GM12801 (cell line): ENCODE measurements around the gene ABCC8.

Source experiments
- CTCF ChIP-seq: IDR thresholded peaks from one replicate; pipeline ENCODE4 v1.5.1; 2011; ENCODE audit warnings: control low read depth; ENCODE audit not compliant: insufficient read length; ENCODE audit errors: extremely low read depth

ABCC8 gene

DNA sequence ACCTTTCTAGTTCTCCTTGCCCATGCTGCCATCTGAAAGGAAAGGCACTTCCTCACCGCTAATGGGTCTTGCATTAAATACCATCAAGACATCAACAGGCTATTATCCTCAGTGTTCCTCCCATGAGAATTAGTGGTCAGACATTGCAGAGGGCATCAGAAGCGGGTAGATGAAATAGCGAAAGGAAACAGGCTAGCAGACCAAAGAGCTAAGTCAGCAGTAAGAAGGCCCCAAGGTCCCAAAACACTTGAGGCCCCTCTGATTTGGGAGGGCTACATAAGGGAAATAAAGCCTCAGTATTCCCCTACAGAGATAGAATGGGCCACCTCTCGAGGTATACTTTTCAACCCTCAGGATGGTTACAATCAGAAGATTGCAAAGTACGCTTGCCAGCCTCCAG is 101.1 kb downstream of the ABCC8 start:
- TF ChIP-seq CTCF, result no peak

GRCh38 chr11:17371614-17372013 is 105.0 kb downstream of the ABCC8 start:
- no peak for TF ChIP-seq CTCF

- TF ChIP-seq CTCF, result no peak
These were observed 106.9 kb downstream of the ABCC8 start for GRCh38 chr11:17369684-17370243.

DNA sequence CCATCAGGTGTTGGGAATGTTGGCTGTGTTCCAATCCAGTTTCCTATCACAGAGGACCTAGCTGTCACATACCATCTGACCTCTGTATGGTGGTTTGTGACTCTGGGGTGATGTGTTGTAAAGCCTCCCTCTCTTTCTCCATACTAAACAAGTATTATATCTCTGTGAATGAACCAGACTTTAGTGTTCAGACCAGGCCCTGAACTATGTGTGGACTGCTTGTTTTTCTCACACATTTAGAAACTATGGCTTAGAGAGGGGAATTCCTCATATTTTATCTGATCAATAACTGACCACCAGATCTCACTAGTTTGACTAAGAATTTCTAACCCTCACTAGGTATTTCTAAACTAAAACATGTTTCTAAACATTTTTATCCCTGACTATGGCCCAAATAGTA is 107.6 kb downstream of the ABCC8 start:
- no peak for TF ChIP-seq CTCF

- no peak for TF ChIP-seq CTCF
These were observed 108.1 kb downstream of the ABCC8 start for GRCh38 chr11:17368551-17368950.

DNA sequence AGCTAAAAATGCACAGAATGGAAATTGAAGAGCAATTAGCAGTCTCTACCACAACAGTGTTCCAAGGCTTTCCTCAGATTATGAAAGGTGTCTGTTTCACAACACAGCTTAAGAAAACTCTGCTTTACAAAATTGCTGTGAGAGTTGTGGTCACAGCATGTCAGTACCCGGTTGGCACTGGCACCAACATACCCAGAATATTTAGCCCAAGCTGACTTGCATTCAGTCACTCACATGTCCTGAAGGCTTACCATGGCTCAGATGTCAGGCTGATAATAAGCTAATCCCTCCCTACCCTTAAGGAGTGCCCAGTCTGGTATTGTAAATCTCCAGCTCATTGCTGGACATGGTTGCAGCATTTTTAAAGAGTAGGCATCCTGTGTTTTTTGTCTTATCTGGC is 110.2 kb downstream of the ABCC8 start:
- no peak for TF ChIP-seq CTCF

GRCh38 chr11:17354601-17354991 is 122.0 kb downstream of the ABCC8 start:
- TF ChIP-seq CTCF, result no peak
